ENCODE data around the gene POLG2. TPM values are rescaled to one million over a fixed set of nuclear protein-coding genes. Genes with fewer than 3 reads are reported as not detected.
A peak's percentile ranks its signal among the peaks of the same experiment; 100 is the strongest.
"Not testable (repeated sequence)": the region's sequence is repeated elsewhere in the genome, so short reads cannot be mapped to it uniquely, and the experiment has no call there.

Gene POLG2
- polyA plus RNA-seq, 4 donors, result 3.2 to 23.9 (median 6.2) TPM

GRCh38 chr17:64466019-64466735 lies 30.7 kb downstream of the POLG2 start:
- Histone ChIP-seq H3K4me3 (ENCODE audit: low read depth in 1 of 3, low read length in 3 of 3) (no peak overlapping the region), H3K4me1 (ENCODE audit: control insufficient read depth in 3 of 3, insufficient read depth in 2 of 3, low read depth in 1 of 3, low read length in 2 of 3) (no peaks in the 10 kb centered on the region), H3K9me3 (ENCODE audit: control insufficient read depth in 2 of 2, insufficient read depth in 1 of 2, low read depth in 1 of 2, low read length in 1 of 2) (no peaks in the 10 kb centered on the region), H3K27me3 (ENCODE audit: control insufficient read depth in 3 of 3, insufficient read depth in 3 of 3, low read length in 3 of 3) (no peaks in the 10 kb centered on the region), H3K36me3 (ENCODE audit: control insufficient read depth in 3 of 3, insufficient read depth in 2 of 3, low read depth in 1 of 3, low read length in 3 of 3) (no peaks in the 10 kb centered on the region), H3K27ac (ENCODE audit: low read depth in 1 of 3, low read length in 2 of 3) (no peak overlapping the region)
- no peak for FAIRE-seq
- no peak for DNase-seq
- 66 to 71% (median 70%) methylated on average over 9 of the region's 9 CpGs for WGBS, 3 donors

DNA sequence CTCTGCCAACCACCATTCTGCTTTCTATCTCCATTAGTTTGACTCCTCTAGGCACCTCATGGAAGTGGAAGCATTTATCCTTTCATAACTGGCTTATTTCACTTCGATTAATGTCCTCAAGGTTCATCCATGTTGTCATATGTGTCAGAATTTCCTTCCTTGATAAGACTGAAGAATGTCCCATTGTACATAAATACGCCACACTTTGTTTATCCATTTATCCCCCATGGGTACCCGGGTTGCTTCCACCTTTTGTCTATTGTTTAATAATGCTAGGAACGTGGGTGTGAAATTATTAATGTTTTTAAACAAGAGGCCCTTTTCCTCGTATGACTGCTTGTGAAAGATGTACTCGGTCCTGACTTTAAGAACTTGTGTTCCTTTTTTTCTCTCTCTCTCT lies 35.1 kb downstream of the POLG2 start:
- no peaks in the 10 kb centered on the region for H3K27me3 ChIP-seq (ENCODE audit: control insufficient read depth in 3 of 3, insufficient read depth in 3 of 3, low read length in 3 of 3)
- no peaks in the 10 kb centered on the region for H3K4me1 ChIP-seq (ENCODE audit: control insufficient read depth in 3 of 3, insufficient read depth in 2 of 3, low read depth in 1 of 3, low read length in 2 of 3)
- H3K9me3 ChIP-seq (ENCODE audit: control insufficient read depth in 2 of 2, insufficient read depth in 1 of 2, low read depth in 1 of 2, low read length in 1 of 2), result no peaks in the 10 kb centered on the region
- DNase-seq (no peak), FAIRE-seq (no peak)
- no peak overlapping the region for H3K4me3 ChIP-seq (ENCODE audit: low read depth in 1 of 3, low read length in 3 of 3)
- H3K27ac ChIP-seq (ENCODE audit: low read depth in 1 of 3, low read length in 2 of 3), result no peak overlapping the region
- no peaks in the 10 kb centered on the region for H3K36me3 ChIP-seq (ENCODE audit: control insufficient read depth in 3 of 3, insufficient read depth in 2 of 3, low read depth in 1 of 3, low read length in 3 of 3)
- WGBS, 3 donors, result 72 to 80% (median 79%) methylated on average over 6 of the region's 6 CpGs

DNA sequence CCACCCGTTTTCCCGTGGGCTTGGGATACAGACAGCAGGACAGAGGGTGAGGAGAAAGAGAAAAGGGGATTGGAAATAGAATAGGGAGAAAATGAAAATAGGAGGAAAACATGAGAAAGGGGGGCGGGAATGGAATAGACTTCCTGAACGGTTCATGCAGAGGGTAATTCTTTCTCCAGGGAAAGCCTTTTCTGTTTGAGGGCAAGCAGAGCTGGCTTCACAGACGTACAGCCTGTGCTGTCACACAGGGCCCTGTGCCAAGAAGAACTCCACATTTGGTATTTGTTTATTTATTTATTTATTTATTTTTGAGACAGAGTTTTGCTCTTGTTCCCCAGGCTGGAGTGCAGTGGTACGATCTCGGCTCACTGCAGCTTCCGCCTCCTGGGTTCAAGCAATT lies 35.9 kb downstream of the POLG2 start:
- H3K27me3 ChIP-seq (ENCODE audit: control insufficient read depth in 3 of 3, insufficient read depth in 3 of 3, low read length in 3 of 3), result no peaks in the 10 kb centered on the region
- no peaks in the 10 kb centered on the region for H3K4me1 ChIP-seq (ENCODE audit: control insufficient read depth in 3 of 3, insufficient read depth in 2 of 3, low read depth in 1 of 3, low read length in 2 of 3)
- H3K4me3 ChIP-seq (ENCODE audit: low read depth in 1 of 3, low read length in 3 of 3), result no peak overlapping the region
- H3K9me3 ChIP-seq (ENCODE audit: control insufficient read depth in 2 of 2, insufficient read depth in 1 of 2, low read depth in 1 of 2, low read length in 1 of 2), result no peaks in the 10 kb centered on the region
- WGBS, 3 donors, result 79 to 87% (median 86%) methylated on average over 8 of the region's 8 CpGs
- FAIRE-seq (no peak), DNase-seq (no peak)
- H3K27ac ChIP-seq (ENCODE audit: low read depth in 1 of 3, low read length in 2 of 3), result no peak overlapping the region
- no peaks in the 10 kb centered on the region for H3K36me3 ChIP-seq (ENCODE audit: control insufficient read depth in 3 of 3, insufficient read depth in 2 of 3, low read depth in 1 of 3, low read length in 3 of 3)

GRCh38 chr17:64459818-64460217 lies 37.0 kb downstream of the POLG2 start:
- not testable (repeated sequence) for H3K4me3 ChIP-seq (ENCODE audit: low read depth in 1 of 3, low read length in 3 of 3); H3K9me3 ChIP-seq (ENCODE audit: control insufficient read depth in 2 of 2, insufficient read depth in 1 of 2, low read depth in 1 of 2, low read length in 1 of 2); H3K27ac ChIP-seq (ENCODE audit: low read depth in 1 of 3, low read length in 2 of 3); DNase-seq; H3K36me3 ChIP-seq (ENCODE audit: control insufficient read depth in 3 of 3, insufficient read depth in 2 of 3, low read depth in 1 of 3, low read length in 3 of 3); H3K4me1 ChIP-seq (ENCODE audit: control insufficient read depth in 3 of 3, insufficient read depth in 2 of 3, low read depth in 1 of 3, low read length in 2 of 3); H3K27me3 ChIP-seq (ENCODE audit: control insufficient read depth in 3 of 3, insufficient read depth in 3 of 3, low read length in 3 of 3); FAIRE-seq
- 95 to 97% (median 97%) methylated on average over 7 of the region's 7 CpGs for WGBS, 3 donors

GRCh38 chr17:64459284-64459747 lies 37.5 kb downstream of the POLG2 start:
- FAIRE-seq (no peak), DNase-seq (peak; percentile 11 to 57)
- Histone ChIP-seq H3K27me3 (ENCODE audit: control insufficient read depth in 3 of 3, insufficient read depth in 3 of 3, low read length in 3 of 3) (no peaks in the 10 kb centered on the region), H3K4me1 (ENCODE audit: control insufficient read depth in 3 of 3, insufficient read depth in 2 of 3, low read depth in 1 of 3, low read length in 2 of 3) (no peaks in the 10 kb centered on the region), H3K4me3 (ENCODE audit: low read depth in 1 of 3, low read length in 3 of 3) (no peak overlapping the region), H3K27ac (ENCODE audit: low read depth in 1 of 3, low read length in 2 of 3) (no peak overlapping the region), H3K9me3 (ENCODE audit: control insufficient read depth in 2 of 2, insufficient read depth in 1 of 2, low read depth in 1 of 2, low read length in 1 of 2) (no peaks in the 10 kb centered on the region), H3K36me3 (ENCODE audit: control insufficient read depth in 3 of 3, insufficient read depth in 2 of 3, low read depth in 1 of 3, low read length in 3 of 3) (no peaks in the 10 kb centered on the region)
- 65 to 83% (median 71%) methylated on average over 6 of the region's 6 CpGs for whole genome bisulfite sequencing, 3 donors

- Histone ChIP-seq H3K4me1 (ENCODE audit: control insufficient read depth in 3 of 3, insufficient read depth in 2 of 3, low read depth in 1 of 3, low read length in 2 of 3) (no peaks in the 10 kb centered on the region), H3K27me3 (ENCODE audit: control insufficient read depth in 3 of 3, insufficient read depth in 3 of 3, low read length in 3 of 3) (no peaks in the 10 kb centered on the region), H3K36me3 (ENCODE audit: control insufficient read depth in 3 of 3, insufficient read depth in 2 of 3, low read depth in 1 of 3, low read length in 3 of 3) (no peaks in the 10 kb centered on the region), H3K4me3 (ENCODE audit: low read depth in 1 of 3, low read length in 3 of 3) (no peak overlapping the region), H3K27ac (ENCODE audit: low read depth in 1 of 3, low read length in 2 of 3) (no peak overlapping the region), H3K9me3 (ENCODE audit: control insufficient read depth in 2 of 2, insufficient read depth in 1 of 2, low read depth in 1 of 2, low read length in 1 of 2) (no peaks in the 10 kb centered on the region)
- FAIRE-seq (no peak), DNase-seq (no peak)
- 75 to 86% (median 83%) methylated on average over 8 of the region's 8 CpGs for WGBS, 3 donors
Observed at GRCh38 chr17:64458756-64459155, 38.1 kb downstream of the POLG2 start.

DNA sequence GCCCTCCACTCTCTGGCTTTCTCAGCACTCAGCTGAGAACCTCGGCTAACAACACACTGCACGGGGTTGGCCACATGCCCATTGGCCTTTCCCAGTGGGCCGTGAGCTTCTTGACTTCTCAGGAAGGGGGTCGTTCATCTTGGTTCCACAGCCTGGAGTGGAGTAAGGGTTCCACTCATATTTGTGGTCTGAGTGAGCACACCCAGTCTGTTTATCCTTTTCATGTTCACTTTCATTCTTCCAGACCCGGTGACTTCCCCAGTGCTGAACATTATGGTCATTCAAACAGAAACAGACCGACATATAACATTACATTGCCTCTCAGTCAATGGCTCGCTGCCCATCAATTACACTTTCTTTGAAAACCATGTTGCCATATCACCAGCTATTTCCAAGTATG lies 39.7 kb downstream of the POLG2 start:
- no peak for FAIRE-seq
- Histone ChIP-seq H3K4me1 (ENCODE audit: control insufficient read depth in 3 of 3, insufficient read depth in 2 of 3, low read depth in 1 of 3, low read length in 2 of 3) (no peaks in the 10 kb centered on the region), H3K36me3 (ENCODE audit: control insufficient read depth in 3 of 3, insufficient read depth in 2 of 3, low read depth in 1 of 3, low read length in 3 of 3) (no peaks in the 10 kb centered on the region), H3K9me3 (ENCODE audit: control insufficient read depth in 2 of 2, insufficient read depth in 1 of 2, low read depth in 1 of 2, low read length in 1 of 2) (no peaks in the 10 kb centered on the region), H3K4me3 (ENCODE audit: low read depth in 1 of 3, low read length in 3 of 3) (no peak overlapping the region), H3K27me3 (ENCODE audit: control insufficient read depth in 3 of 3, insufficient read depth in 3 of 3, low read length in 3 of 3) (no peaks in the 10 kb centered on the region), H3K27ac (ENCODE audit: low read depth in 1 of 3, low read length in 2 of 3) (no peak overlapping the region)
- DNase-seq, result no peak
- 64 to 83% (median 77%) methylated on average over 7 of the region's 7 CpGs for WGBS, 3 donors

GRCh38 chr17:64455993-64456885 lies 40.6 kb downstream of the POLG2 start:
- WGBS, 3 donors, result 67 to 76% (median 72%) methylated on average over 8 of the region's 8 CpGs
- H3K4me3 ChIP-seq (ENCODE audit: low read depth in 1 of 3, low read length in 3 of 3), result no peak overlapping the region
- H3K27ac ChIP-seq (ENCODE audit: low read depth in 1 of 3, low read length in 2 of 3), result peak overlapping the region in 1 of 3 donors; percentile 43
- H3K4me1 ChIP-seq (ENCODE audit: control insufficient read depth in 3 of 3, insufficient read depth in 2 of 3, low read depth in 1 of 3, low read length in 2 of 3), result no peaks in the 10 kb centered on the region
- DNase-seq (peak in 1 of 2 donors; percentile 23), FAIRE-seq (no peak)
- H3K36me3 ChIP-seq (ENCODE audit: control insufficient read depth in 3 of 3, insufficient read depth in 2 of 3, low read depth in 1 of 3, low read length in 3 of 3), result no peaks in the 10 kb centered on the region
- H3K9me3 ChIP-seq (ENCODE audit: control insufficient read depth in 2 of 2, insufficient read depth in 1 of 2, low read depth in 1 of 2, low read length in 1 of 2), result no peaks in the 10 kb centered on the region
- H3K27me3 ChIP-seq (ENCODE audit: control insufficient read depth in 3 of 3, insufficient read depth in 3 of 3, low read length in 3 of 3), result no peaks in the 10 kb centered on the region

All from small intestine (tissue), 7 donors.